Naive thymus-derived CD8-positive, alpha-beta T cell (primary cell): Measurements from ENCODE around the gene B3GALNT1. TPM values are rescaled to one million over a fixed set of nuclear protein-coding genes. Genes with fewer than 3 reads are reported as not detected.

Source experiments
- ATAC-seq, 2 donors: fragments of 150-1000 bp; cut with Tn5 transposase in 1 of 2; sonication (Bioruptor Pico), chemical (Tn5 transposase) in 1 of 2; 1 replicate in 1 of 2; 2 replicates in 1 of 2; pipeline ENCODE4 v1.10.0; 2021; ENCODE audit warnings: mild to moderate bottlenecking in 2 of 2, moderate library complexity in 2 of 2
- POLR2A ChIA-PET: fragments of 350-600 bp; sonication (Branson Sonifier 250); formaldehyde crosslinking; loops from one replicate; lab custom pipeline; 2021; ENCODE audit warnings: antibody characterized with exemption; lab: Charles Lee
- DNase-seq, 10 donors: peaks; one replicate each; pipeline versions ENCODE4 v3.0.0 to v3.0.0-alpha.2; 2020 to 2022
- H3K27ac Mint-ChIP-seq, 10 donors: one replicate each; pipeline ENCODE4 v1.8.0; 2020 to 2022; ENCODE audit warnings: mild to moderate bottlenecking in 10 of 10, mixed read lengths in 10 of 10, moderate library complexity in 4 of 10, inconsistent platforms in 1 of 10
- H3K27me3 Mint-ChIP-seq, 5 donors: one replicate each; pipeline ENCODE4 v1.8.0; 2021 to 2022; ENCODE audit warnings: mixed read lengths in 5 of 5
- H3K36me3 Mint-ChIP-seq, 3 donors: one replicate each; pipeline ENCODE4 v1.8.0; 2020 to 2022; ENCODE audit warnings: mixed read lengths in 3 of 3, mild to moderate bottlenecking in 2 of 3, inconsistent platforms in 1 of 3
- H3K4me1 Mint-ChIP-seq, 4 donors: one replicate each; pipeline ENCODE4 v1.8.0; 2021 to 2022; ENCODE audit warnings: mixed read lengths in 4 of 4
- H3K4me3 Mint-ChIP-seq, 10 donors: one replicate each; pipeline ENCODE4 v1.8.0; 2020 to 2022; ENCODE audit warnings: mild to moderate bottlenecking in 10 of 10, mixed read lengths in 10 of 10, moderate library complexity in 6 of 10, inconsistent platforms in 1 of 10
- H3K9me3 Mint-ChIP-seq, 9 donors: one replicate each; pipeline ENCODE4 v1.8.0; 2020 to 2022; ENCODE audit warnings: mixed read lengths in 9 of 9, mild to moderate bottlenecking in 3 of 9, inconsistent platforms in 1 of 9, moderate library complexity in 1 of 9
- polyA plus RNA-seq, 3 donors: library from polyadenylated mRNA; unstranded; fragments of 300-500 nt; fragmentation: Illumina TruSeq; gene quantifications; one replicate each; pipeline ENCODE4 v1.2.3, GENCODE V29; 2021
- total RNA-seq, 8 experiments: library from RNA in 2 of 8; stranded (reverse) in 2 of 8; gene quantifications; one replicate each; pipeline ENCODE4 v1.2.3 and lab custom pipeline; 2021 to 2026

B3GALNT1 gene
- total and polyA plus RNA-seq, 5 experiments from 2014 or later: 0.17 to 3.7 (median 2.5) TPM

- DNase-seq (no peak), ATAC-seq (no peak)
- Mint-ChIP-seq H3K4me3 (no peak overlapping the region), H3K4me1 (peaks cover 5 to 17% (median 11%) of the 10 kb centered on the region in 4 donors), H3K27me3 (peaks cover 18 to 46% (median 24%) of the 10 kb centered on the region in 5 donors), H3K27ac (no peak overlapping the region), H3K36me3 (no peaks in the 10 kb centered on the region), H3K9me3 (no peaks in the 10 kb centered on the region)
- POLR2A ChIA-PET: no interaction called here
Measured at GRCh38 chr3:161107311-161107710, 2.2 kb upstream of the B3GALNT1 start.

DNA sequence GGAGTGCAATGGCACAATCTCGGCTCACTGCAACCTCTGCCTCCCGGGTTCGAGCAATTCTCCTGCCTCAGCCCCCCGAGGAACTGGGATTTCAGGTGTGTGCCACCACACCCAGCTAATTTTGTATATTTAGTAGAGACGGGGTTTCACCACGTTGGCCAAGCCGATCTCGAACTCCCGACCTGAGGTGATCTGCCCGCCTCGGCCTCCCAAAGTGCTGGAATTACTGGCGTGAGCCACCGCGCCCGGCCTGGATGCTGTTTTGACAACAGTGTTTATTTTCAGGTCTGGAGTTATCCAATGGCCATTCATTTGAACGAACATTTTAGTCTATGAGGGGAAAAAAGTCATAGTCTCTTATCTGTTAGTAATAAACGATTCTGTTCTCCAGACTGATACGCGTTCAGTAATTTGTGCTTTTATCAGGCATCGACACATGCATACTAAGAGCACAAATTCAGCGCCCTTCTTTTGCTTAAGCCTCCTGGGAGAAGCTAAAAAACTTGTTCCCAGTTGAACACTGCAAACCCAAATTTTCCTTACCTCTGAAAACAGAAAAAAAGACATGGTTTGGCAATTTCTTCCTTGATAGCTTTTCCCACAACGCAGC, 1.3 kb downstream of the B3GALNT1 start:
- Mint-ChIP-seq H3K36me3 (no peaks in the 10 kb centered on the region), H3K27me3 (peaks cover 8 to 20% (median 16%) of the 10 kb centered on the region in 5 donors), H3K9me3 (no peaks in the 10 kb centered on the region), H3K27ac (peak overlapping the region in 1 of 10 donors; percentile 86), H3K4me1 (peaks cover 6 to 17% (median 11%) of the 10 kb centered on the region in 4 donors), H3K4me3 (peak overlapping the region; percentile 64 to 87 (median 76))
- no peak for DNase-seq
- POLR2A ChIA-PET: no interaction called here
- ATAC-seq: no peak

- Mint-ChIP-seq H3K27me3 (peaks cover 3 to 12% (median 7%) of the 10 kb centered on the region in 5 donors), H3K4me1 (peaks cover 6 to 17% (median 11%) of the 10 kb centered on the region in 4 donors), H3K27ac (no peak overlapping the region), H3K4me3 (no peak overlapping the region), H3K36me3 (no peaks in the 10 kb centered on the region), H3K9me3 (no peaks in the 10 kb centered on the region)
- POLR2A ChIA-PET: no interaction called here
- no peak for ATAC-seq
- no peak for DNase-seq
Measured at GRCh38 chr3:161101609-161102008, 3.5 kb downstream of the B3GALNT1 start.

GRCh38 chr3:161100994-161101393, 4.2 kb downstream of the B3GALNT1 start:
- Mint-ChIP-seq H3K4me3 (no peak overlapping the region), H3K27me3 (peaks cover 3 to 12% (median 7%) of the 10 kb centered on the region in 5 donors), H3K36me3 (no peaks in the 10 kb centered on the region), H3K27ac (peak overlapping the region in 1 of 10 donors; percentile 15), H3K4me1 (peaks cover 6 to 16% (median 11%) of the 10 kb centered on the region in 4 donors), H3K9me3 (no peaks in the 10 kb centered on the region)
- no peak for DNase-seq
- POLR2A ChIA-PET: no interaction called here
- no peak for ATAC-seq

DNA sequence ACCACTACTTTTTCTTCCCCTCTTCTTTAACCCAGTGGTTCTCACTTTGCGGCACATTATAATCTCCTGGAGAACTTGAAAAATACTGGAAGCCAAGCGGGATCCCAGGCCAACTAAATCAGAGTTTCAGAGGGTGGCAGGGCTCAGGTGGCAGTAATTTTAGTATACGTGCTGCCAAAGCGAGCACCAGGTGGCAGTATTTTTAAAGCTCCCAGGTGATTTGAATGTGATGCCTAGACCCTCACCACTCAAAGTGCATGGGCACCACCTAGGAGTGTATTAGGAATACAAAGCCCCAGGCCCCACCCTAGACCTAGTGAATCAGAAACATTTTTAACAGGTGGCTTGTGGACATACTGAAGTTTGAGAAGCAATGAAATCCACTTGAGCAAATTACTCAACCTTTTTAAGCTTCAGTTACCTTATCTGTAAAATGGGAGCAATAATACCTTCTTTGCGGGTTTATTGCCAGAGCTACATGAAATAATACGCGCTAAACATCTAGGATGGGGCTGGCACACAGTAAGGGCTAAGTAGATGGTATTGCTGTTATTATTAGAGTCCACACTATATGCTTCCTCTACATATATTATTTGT, 8.3 kb downstream of the B3GALNT1 start:
- DNase-seq (peak in 3 of 10 donors; percentile 15 to 35 (median 22)), ATAC-seq (peak in 1 of 2 donors; percentile 30)
- no peak overlapping the region for H3K27ac Mint-ChIP-seq
- H3K4me3 Mint-ChIP-seq: no peak overlapping the region
- peaks cover 0 to 3% (median 0%) of the 10 kb centered on the region in 5 donors for H3K27me3 Mint-ChIP-seq
- POLR2A ChIA-PET: no interaction called here
- no peaks in the 10 kb centered on the region for H3K4me1 Mint-ChIP-seq
- H3K9me3 Mint-ChIP-seq: no peaks in the 10 kb centered on the region
- no peaks in the 10 kb centered on the region for H3K36me3 Mint-ChIP-seq

GRCh38 chr3:161093895-161094294, 11.3 kb downstream of the B3GALNT1 start:
- Mint-ChIP-seq H3K36me3 (peaks cover 0 to 4% (median 2%) of the 10 kb centered on the region in 3 donors), H3K9me3 (no peaks in the 10 kb centered on the region), H3K4me3 (no peak overlapping the region), H3K27ac (no peak overlapping the region), H3K4me1 (no peaks in the 10 kb centered on the region), H3K27me3 (no peaks in the 10 kb centered on the region)
- POLR2A ChIA-PET: no interaction called here
- DNase-seq: no peak
- no peak for ATAC-seq

- Mint-ChIP-seq H3K27me3 (no peaks in the 10 kb centered on the region), H3K36me3 (peaks cover 4 to 14% (median 10%) of the 10 kb centered on the region in 3 donors), H3K9me3 (no peaks in the 10 kb centered on the region), H3K4me3 (no peak overlapping the region), H3K27ac (no peak overlapping the region), H3K4me1 (peaks cover 0 to 14% (median 1%) of the 10 kb centered on the region in 4 donors)
- DNase-seq (no peak), ATAC-seq (no peak)
- POLR2A ChIA-PET: no interaction called here
Measured at GRCh38 chr3:161084277-161084676, 20.9 kb downstream of the B3GALNT1 start.

DNA sequence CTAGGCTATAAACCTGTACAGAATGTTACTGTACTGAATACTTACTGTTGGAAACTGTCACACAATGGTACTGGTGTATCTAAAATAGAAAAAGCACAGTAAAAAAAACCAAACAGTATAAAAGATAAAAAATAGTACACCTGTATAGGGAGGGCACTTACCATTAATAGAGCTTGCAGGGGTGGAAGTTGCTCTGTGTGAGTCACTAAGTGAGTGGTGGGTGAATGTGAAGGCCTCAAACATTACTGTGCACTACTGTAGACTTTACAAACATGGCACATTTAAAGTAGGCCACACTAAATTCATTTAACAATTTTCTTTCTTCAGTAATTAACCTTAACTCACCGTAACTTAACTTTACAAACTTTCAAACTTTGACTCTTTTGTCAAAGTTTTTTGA, 22.0 kb downstream of the B3GALNT1 start:
- no peak overlapping the region for H3K4me3 Mint-ChIP-seq
- H3K4me1 Mint-ChIP-seq: peaks cover 0 to 14% (median 1%) of the 10 kb centered on the region in 4 donors
- POLR2A ChIA-PET: no interaction called here
- no peaks in the 10 kb centered on the region for H3K9me3 Mint-ChIP-seq
- no peak overlapping the region for H3K27ac Mint-ChIP-seq
- peaks cover 4 to 12% (median 10%) of the 10 kb centered on the region in 3 donors for H3K36me3 Mint-ChIP-seq
- ATAC-seq (no peak), DNase-seq (no peak)
- H3K27me3 Mint-ChIP-seq: no peaks in the 10 kb centered on the region

DNA sequence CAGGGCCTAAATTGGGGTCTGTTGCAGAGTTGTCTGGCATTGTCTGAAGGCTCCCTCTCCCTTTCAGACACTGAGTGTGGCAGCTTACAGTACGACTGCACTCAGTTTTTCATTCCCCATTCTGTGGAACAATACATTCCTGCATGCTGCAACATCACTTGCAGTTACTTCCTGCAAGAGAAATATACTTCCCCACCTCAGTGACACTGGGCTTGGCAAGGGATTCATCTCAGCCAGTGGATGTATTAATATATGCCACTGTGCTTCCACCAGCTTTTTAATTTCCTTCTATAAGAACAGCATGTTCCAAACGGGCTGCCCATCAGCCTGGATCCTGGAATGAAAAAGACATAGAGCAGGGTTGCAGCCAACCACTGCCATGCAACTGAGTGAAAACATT, 23.1 kb downstream of the B3GALNT1 start:
- peaks cover 4 to 12% (median 10%) of the 10 kb centered on the region in 3 donors for H3K36me3 Mint-ChIP-seq
- H3K4me3 Mint-ChIP-seq: no peak overlapping the region
- H3K27me3 Mint-ChIP-seq: no peaks in the 10 kb centered on the region
- peaks cover 0 to 14% (median 1%) of the 10 kb centered on the region in 4 donors for H3K4me1 Mint-ChIP-seq
- POLR2A ChIA-PET: no interaction called here
- ATAC-seq: no peak
- no peak for DNase-seq
- H3K9me3 Mint-ChIP-seq: no peaks in the 10 kb centered on the region
- no peak overlapping the region for H3K27ac Mint-ChIP-seq

DNA sequence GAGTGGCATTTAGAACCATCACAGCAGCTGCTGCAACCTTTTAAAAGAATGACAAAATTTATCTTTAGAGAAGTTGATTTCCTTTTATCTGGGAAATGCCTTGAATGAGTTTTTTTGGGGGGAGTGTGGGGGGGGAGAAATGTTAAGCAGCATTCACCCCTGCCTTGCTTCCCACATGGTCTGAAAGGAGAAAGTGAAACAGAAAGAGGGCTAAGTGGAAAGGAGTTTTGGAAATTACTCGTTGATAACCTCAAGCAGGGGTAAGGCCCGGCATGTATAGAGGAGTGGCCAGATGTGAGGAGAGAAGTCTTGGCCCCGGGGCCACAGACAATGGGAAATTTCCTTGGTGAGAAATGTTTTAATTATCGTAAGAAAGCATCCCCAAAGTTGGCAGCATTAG, 23.5 kb downstream of the B3GALNT1 start:
- no peaks in the 10 kb centered on the region for H3K27me3 Mint-ChIP-seq
- POLR2A ChIA-PET: no interaction called here
- no peaks in the 10 kb centered on the region for H3K9me3 Mint-ChIP-seq
- H3K4me3 Mint-ChIP-seq: no peak overlapping the region
- no peak for ATAC-seq
- peaks cover 4 to 12% (median 10%) of the 10 kb centered on the region in 3 donors for H3K36me3 Mint-ChIP-seq
- H3K27ac Mint-ChIP-seq: no peak overlapping the region
- no peak for DNase-seq
- peaks cover 0 to 14% (median 1%) of the 10 kb centered on the region in 4 donors for H3K4me1 Mint-ChIP-seq

DNA sequence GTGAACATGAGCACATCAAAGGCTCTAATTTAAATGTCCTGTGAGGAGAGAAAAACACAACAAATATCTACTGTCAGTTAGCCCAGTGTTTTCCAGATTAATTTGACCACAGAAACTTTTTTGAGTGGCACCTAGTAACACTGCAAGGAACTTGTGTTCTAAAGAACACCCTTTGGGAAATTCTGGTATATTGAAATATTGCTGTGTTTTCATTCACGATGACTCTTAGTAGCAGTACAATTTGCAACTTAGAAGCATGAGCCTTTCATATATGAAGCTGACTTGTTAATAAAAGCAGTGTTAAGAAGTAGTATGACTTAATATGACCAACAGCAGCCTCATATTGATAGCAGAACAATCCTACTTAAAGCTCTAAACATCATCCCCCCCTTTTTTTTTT, 32.0 kb downstream of the B3GALNT1 start:
- ATAC-seq (no peak), DNase-seq (no peak)
- no peaks in the 10 kb centered on the region for H3K27me3 Mint-ChIP-seq
- H3K27ac Mint-ChIP-seq: no peak overlapping the region
- POLR2A ChIA-PET: no interaction called here
- peaks cover 0 to 21% (median 0%) of the 10 kb centered on the region in 4 donors for H3K4me1 Mint-ChIP-seq
- H3K4me3 Mint-ChIP-seq: no peak overlapping the region
- H3K9me3 Mint-ChIP-seq: no peaks in the 10 kb centered on the region
- H3K36me3 Mint-ChIP-seq: peaks cover 0 to 4% (median 4%) of the 10 kb centered on the region in 3 donors

DNA sequence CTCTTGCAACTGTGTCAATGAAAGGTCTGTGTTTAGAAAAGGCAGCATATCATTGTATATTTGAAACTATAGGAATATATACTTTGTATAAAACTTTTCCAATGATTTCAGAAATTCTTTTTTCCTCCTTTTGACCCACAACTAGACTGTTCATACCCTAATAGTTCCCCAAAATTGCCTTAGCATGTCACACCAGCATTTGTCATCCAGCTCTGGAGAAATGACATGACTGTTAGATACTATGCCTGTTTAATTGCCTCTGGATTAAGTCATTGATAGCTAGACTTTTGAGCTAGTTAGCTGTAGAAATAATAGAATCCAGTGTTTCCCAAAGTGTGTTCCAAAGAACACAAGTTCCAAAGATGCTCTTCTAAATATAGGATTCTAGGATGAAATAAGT, 32.4 kb downstream of the B3GALNT1 start:
- DNase-seq (no peak), ATAC-seq (no peak)
- H3K36me3 Mint-ChIP-seq: peaks cover 0 to 4% (median 4%) of the 10 kb centered on the region in 3 donors
- H3K27ac Mint-ChIP-seq: no peak overlapping the region
- no peak overlapping the region for H3K4me3 Mint-ChIP-seq
- POLR2A ChIA-PET: no interaction called here
- no peaks in the 10 kb centered on the region for H3K27me3 Mint-ChIP-seq
- peaks cover 0 to 21% (median 0%) of the 10 kb centered on the region in 4 donors for H3K4me1 Mint-ChIP-seq
- H3K9me3 Mint-ChIP-seq: no peaks in the 10 kb centered on the region

GRCh38 chr3:161072211-161072621, 32.9 kb downstream of the B3GALNT1 start:
- ATAC-seq (no peak), DNase-seq (no peak)
- POLR2A ChIA-PET: no interaction called here
- H3K9me3 Mint-ChIP-seq: no peaks in the 10 kb centered on the region
- H3K27ac Mint-ChIP-seq: no peak overlapping the region
- peaks cover 0 to 26% (median 0%) of the 10 kb centered on the region in 4 donors for H3K4me1 Mint-ChIP-seq
- no peak overlapping the region for H3K4me3 Mint-ChIP-seq
- peaks cover 0 to 4% (median 4%) of the 10 kb centered on the region in 3 donors for H3K36me3 Mint-ChIP-seq
- no peaks in the 10 kb centered on the region for H3K27me3 Mint-ChIP-seq
